ENCODE measurements around the gene SMARCB1. TPM values are rescaled to one million over a fixed set of nuclear protein-coding genes. Genes with fewer than 3 reads are reported as not detected.

SMARCB1 gene
- total and polyA plus RNA-seq, 2 experiments from 2014 or later = 114 to 132 TPM

- no peaks in the 10 kb centered on the region for H3K79me2 ChIP-seq (replicated peaks; ENCODE audit: insufficient read depth)
- DNase-seq (ENCODE audit: low spot score) = no peak
- no peak overlapping the region for H3K27ac ChIP-seq (ENCODE audit: low read depth)
- no peaks in the 10 kb centered on the region; the same call in 1 of the 2 replicates for H3F3A ChIP-seq (replicated peaks; ENCODE audit: low read depth)
- H3K4me1 Mint-ChIP-seq = peaks cover 3% of the 10 kb centered on the region; the same call in 1 of the 3 replicates
- no peak overlapping the region for H3K4me3 Mint-ChIP-seq
- TF ChIP-seq CREB1 (CRISPR knock-in tag; IDR thresholded peaks at IDR 0.05; ENCODE audit: low read depth) (no peak), EZH2phosphoT487 (IDR thresholded peaks at IDR 0.05; ENCODE audit: unreplicated experiment) (no peak), NANOG (IDR thresholded peaks at IDR 0.05; ENCODE audit: borderline replicate concordance) (no peak), EZH2 (IDR thresholded peaks at IDR 0.05; ENCODE audit: low read depth, unreplicated experiment) (no peak), STAT1 (IDR thresholded peaks at IDR 0.05; ENCODE audit: unreplicated experiment) (no peak), ETS1 (IDR thresholded peaks at IDR 0.05) (no peak), ZNF462 (CRISPR knock-in tag; IDR thresholded peaks at IDR 0.05) (no peak), JUNB (IDR thresholded peaks at IDR 0.05; ENCODE audit: unreplicated experiment) (no peak), REST (IDR thresholded peaks at IDR 0.05; ENCODE audit: unreplicated experiment) (no peak), POLR2AphosphoS5 (IDR thresholded peaks at IDR 0.05; ENCODE audit: low read depth) (no peak), ZNF331 (CRISPR knock-in tag; IDR thresholded peaks at IDR 0.05; ENCODE audit: low read depth) (no peak), ZNF114 (CRISPR knock-in tag; IDR thresholded peaks at IDR 0.05) (no peak), CTCF (conservative IDR thresholded peaks at IDR 0.05; ENCODE audit: low read depth in 2 of 2) (no peak)
- no peaks in the 10 kb centered on the region for H3K27me3 Mint-ChIP-seq (ENCODE audit: insufficient read depth, low read depth, poor library complexity)
- H3K27ac Mint-ChIP-seq = no peak overlapping the region
- H3K9me3 Mint-ChIP-seq = no peaks in the 10 kb centered on the region
- peaks cover 84% of the 10 kb centered on the region for H3K36me3 Mint-ChIP-seq (ENCODE audit: low read depth)
- H3K36me3 ChIP-seq (ENCODE audit: insufficient read depth) = peaks cover 29% of the 10 kb centered on the region
- no peaks in the 10 kb centered on the region for H3K4me1 ChIP-seq (ENCODE audit: insufficient read depth)
- no peaks in the 10 kb centered on the region for H3K9me2 ChIP-seq (ENCODE audit: insufficient read depth)
- peaks cover 5% of the 10 kb centered on the region; the same call in 1 of the 2 replicates for H4K20me1 ChIP-seq (replicated peaks; ENCODE audit: insufficient read depth)
- ATAC-seq = no peak
- no peak overlapping the region for H3K4me3 ChIP-seq
- no peak overlapping the region for H2AFZ ChIP-seq
- H3K4me2 ChIP-seq = no peak overlapping the region
- no peaks in the 10 kb centered on the region for H3K27me3 ChIP-seq (ENCODE audit: insufficient read depth)
Observed at GRCh38 chr22:23806837-23807236, 20.1 kb downstream of the SMARCB1 start.

Measured in GM23338 (cell line).